Heart right ventricle (tissue), 16 donors: Measurements from ENCODE around the gene CCZ1. TPM values are rescaled to one million over a fixed set of nuclear protein-coding genes. Genes with fewer than 3 reads are reported as not detected.
"Not testable (repeated sequence)": the region's sequence is repeated elsewhere in the genome, so short reads cannot be mapped to it uniquely, and the experiment has no call there.

ENCODE experiments used
- ATAC-seq, 8 donors: fragments of 200-7000 bp; cut with Tn5 transposase; one replicate each; pipeline ENCODE4 v1.9.1; 2020; ENCODE audit warnings: mild to moderate bottlenecking in 8 of 8, moderate library complexity in 8 of 8, moderate number of reproducible peaks in 1 of 8
- DNase-seq, 2 donors: peaks; one replicate each; pipeline ENCODE4 v3.0.0-alpha.2; 2020
- H3K27ac ChIP-seq, 10 donors: fragments of 200-600 bp; sonication (generic) in 2 of 10; one replicate each; pipeline versions ENCODE4 v1.5.0 to v1.8.0; 2020 to 2022; ENCODE audit warnings: mild to moderate bottlenecking in 3 of 10
- H3K27me3 ChIP-seq, 7 donors: fragments of 200-600 bp; one replicate each; pipeline ENCODE4 v1.8.0; 2021 to 2022; ENCODE audit warnings: mild to moderate bottlenecking in 2 of 7
- H3K36me3 ChIP-seq, 9 donors: fragments of 200-600 bp; sonication (generic) in 1 of 9; one replicate each; pipeline versions ENCODE4 v1.5.0 to v1.8.0; 2020 to 2022; ENCODE audit warnings: mild to moderate bottlenecking in 2 of 9
- H3K4me1 ChIP-seq, 9 donors: fragments of 200-600 bp; sonication (generic) in 1 of 9; one replicate each; pipeline versions ENCODE4 v1.5.0 to v1.8.0; 2020 to 2022; ENCODE audit warnings: mild to moderate bottlenecking in 4 of 9
- H3K4me3 ChIP-seq, 10 donors: fragments of 200-600 bp; sonication (generic) in 2 of 10; one replicate each; pipeline versions ENCODE4 v1.5.0 to v1.8.0; 2020 to 2022; ENCODE audit warnings: mild to moderate bottlenecking in 7 of 10, moderate library complexity in 2 of 10
- H3K9me3 ChIP-seq, 11 donors: fragments of 200-600 bp in 10 of 11; sonication (generic) in 2 of 11; one replicate each; pipeline versions ENCODE4 v1.5.0 to v1.8.0; 2013 to 2022; ENCODE audit warnings: mild to moderate bottlenecking in 2 of 11, control low read depth in 1 of 11, moderate library complexity in 1 of 11
- CTCF ChIP-seq, 9 donors: fragments of 200-600 bp; sonication (generic) in 2 of 9; IDR thresholded peaks; one replicate each; pipeline versions ENCODE4 v1.5.0 to v1.8.0; 2021 to 2022; ENCODE audit warnings: antibody characterized with exemption in 9 of 9, mild to moderate bottlenecking in 5 of 9, moderate library complexity in 1 of 9
- WGBS, 2 donors: extraction: QIAGEN DNeasy Blood & Tissue Kit; methylation state at CpG; one replicate each; pipeline ENCODE4 v1.1.7; 2013; ENCODE audit warnings: inconsistent platforms in 1 of 2; 5-methylcytosine and 5-hydroxymethylcytosine counted together
- intact Hi-C, 10 donors: fragments of 100-400 bp; cut with DNase I; formaldehyde crosslinking; loops; one replicate each; pipeline versions ENCODE4 v1.11.1 to v1.14.2; 2022
- polyA plus RNA-seq, 2 donors: library from polyadenylated mRNA; stranded (reverse); fragments of 200-250 nt; gene quantifications; one replicate each; pipeline ENCODE4 v1.2.3, GENCODE V29; 2013
- total RNA-seq, 10 donors: library from RNA; stranded (reverse); fragmentation: NEBNext Ultra II Directional in 3 of 10; extraction: Animal tissue kit (Norgen Biotek cat#: 25700) in 3 of 10; gene quantifications; one replicate each; pipeline versions ENCODE4 v1.2.1 to v1.2.4, GENCODE V29; 2021 to 2023
- donor health status: Arrhythmogenic right ventricular cardiomyopathy.
- donor health status: ischemic (EF 13 %, LVEDD 7.1; RV severe dilation, severe dysfunction).
- donor health status: healthy with polysubstance abuse.
- donor health status: DM: no; HTN: yes; CAD: no.
- donor health status: DM: no; HTN: no; CAD: no.
- donor health status: ischemic (EF 25% LVEDD 6.9; RV normal size, moderate dysfunction).
- donor health status: ischemic (EF 25% LVEDD 5.7; RV mildly dilated, moderate dysfunction).
- donor health status: healthy.
- donor health status: DM: yes; HTN: yes; CAD: no.
- donor health status: Ischemic cardiomyopathy.
- donor health status: ischemic (EF 35%, LVEDD 5.7; RV mildly dilated, moderate dysfunction).
- donor health status: nonischemic (EF 11% LVEDD 7.7; RV severe dilation, severe dysfunction).
- donor health status: DM: yes; HTN: yes; CAD: no.
- donor health status: PGD.
- donor health status: ischemic (EF 29% LVEDD 5.4; RV normal size, mild dysfunction).
- donor health status: nonischemic (EF 23%, LVEDD 6.1; RV moderate dilation, normal function).

CCZ1 gene
- total and polyA plus RNA-seq, 12 donors = 36.7 to 73.4 (median 51.9) TPM

- ATAC-seq, intact Hi-C loops: not testable (repeated sequence)
- WGBS, 2 donors = 66 to 69% methylated on average over 8 to 9 of the region's 9 CpGs
These were observed 33.1 kb upstream of the CCZ1 start for GRCh38 chr7:5865279-5865931.

GRCh38 chr7:5867060-5867459 is 31.5 kb upstream of the CCZ1 start:
- Histone ChIP-seq H3K4me3 (no peak overlapping the region), H3K27me3 (peaks cover 0 to 5% (median 0%) of the 10 kb centered on the region in 7 donors), H3K4me1 (no peaks in the 10 kb centered on the region), H3K9me3 (no peaks in the 10 kb centered on the region), H3K27ac (no peak overlapping the region), H3K36me3 (no peaks in the 10 kb centered on the region)
- DNase-seq (no peak), ATAC-seq (no peak)
- intact Hi-C loops = no loop called here
- 88 to 91% methylated on average over 6 of the region's 6 CpGs for WGBS, 2 donors
- no peak for TF ChIP-seq CTCF (IDR thresholded peaks at IDR 0.05)

More at GRCh38 chr7:5865279-5865931, 33.1 kb upstream of the CCZ1 start:
- not testable (repeated sequence) for H3K36me3 ChIP-seq, H3K9me3 ChIP-seq, H3K4me1 ChIP-seq, H3K27me3 ChIP-seq, DNase-seq, H3K27ac ChIP-seq, H3K4me3 ChIP-seq

GRCh38 chr7:5868928-5869341 is 29.6 kb upstream of the CCZ1 start:
- H3K4me1 ChIP-seq, H3K27ac ChIP-seq, H3K36me3 ChIP-seq, H3K27me3 ChIP-seq, H3K9me3 ChIP-seq, ATAC-seq, DNase-seq, H3K4me3 ChIP-seq, intact Hi-C loops: not testable (repeated sequence)
- 78 to 87% methylated on average over 6 of the region's 6 CpGs for WGBS, 2 donors

DNA sequence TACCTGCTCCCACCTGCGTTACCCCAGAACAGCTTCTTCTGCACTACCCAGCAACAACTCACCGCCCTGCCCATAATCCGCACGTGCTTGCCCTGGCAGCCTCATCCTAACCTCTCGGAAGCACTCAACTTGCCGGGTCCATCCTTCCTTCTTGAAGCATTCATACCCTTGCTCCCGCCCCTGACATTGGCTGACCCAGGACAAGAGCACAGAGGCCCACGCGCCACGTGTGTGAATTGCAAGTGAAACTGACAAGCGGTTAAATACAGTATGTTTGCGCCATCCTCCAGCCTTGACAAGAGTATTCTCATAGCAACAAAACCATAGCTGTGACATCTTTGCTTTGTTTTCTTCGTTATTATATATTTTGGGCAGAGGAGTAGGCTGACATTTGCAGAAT is 28.8 kb upstream of the CCZ1 start:
- WGBS, 2 donors = 91% methylated on average over 13 of the region's 13 CpGs
- Histone ChIP-seq H3K36me3 (no peaks in the 10 kb centered on the region), H3K9me3 (no peaks in the 10 kb centered on the region), H3K4me1 (no peaks in the 10 kb centered on the region), H3K27ac (no peak overlapping the region), H3K27me3 (peaks cover 0 to 8% (median 0%) of the 10 kb centered on the region in 7 donors), H3K4me3 (no peak overlapping the region)
- TF ChIP-seq CTCF (IDR thresholded peaks at IDR 0.05) = no peak
- ATAC-seq (no peak), DNase-seq (no peak)
- intact Hi-C loops = no loop called here

- intact Hi-C loops = no loop called here
These were observed 28.2 kb upstream of the CCZ1 start for GRCh38 chr7:5870311-5870710.

More at GRCh38 chr7:5870311-5870710, 28.2 kb upstream of the CCZ1 start:
- Histone ChIP-seq H3K27ac (no peak overlapping the region), H3K27me3 (peaks cover 0 to 8% (median 0%) of the 10 kb centered on the region in 7 donors), H3K4me1 (no peaks in the 10 kb centered on the region), H3K36me3 (no peaks in the 10 kb centered on the region), H3K4me3 (no peak overlapping the region), H3K9me3 (no peaks in the 10 kb centered on the region)
- TF ChIP-seq CTCF (IDR thresholded peaks at IDR 0.05) = no peak
- DNase-seq (no peak), ATAC-seq (no peak)
- WGBS, 2 donors = 67 to 71% methylated on average over 2 of the region's 2 CpGs
